ENCODE data around the gene MYL7. TPM values are rescaled to one million over a fixed set of nuclear protein-coding genes. Genes with fewer than 3 reads are reported as not detected.
A peak's percentile ranks its signal among the peaks of the same experiment; 100 is the strongest.

MYL7 gene
- total RNA-seq, 4 donors from 2014 or later, result not detected

DNA sequence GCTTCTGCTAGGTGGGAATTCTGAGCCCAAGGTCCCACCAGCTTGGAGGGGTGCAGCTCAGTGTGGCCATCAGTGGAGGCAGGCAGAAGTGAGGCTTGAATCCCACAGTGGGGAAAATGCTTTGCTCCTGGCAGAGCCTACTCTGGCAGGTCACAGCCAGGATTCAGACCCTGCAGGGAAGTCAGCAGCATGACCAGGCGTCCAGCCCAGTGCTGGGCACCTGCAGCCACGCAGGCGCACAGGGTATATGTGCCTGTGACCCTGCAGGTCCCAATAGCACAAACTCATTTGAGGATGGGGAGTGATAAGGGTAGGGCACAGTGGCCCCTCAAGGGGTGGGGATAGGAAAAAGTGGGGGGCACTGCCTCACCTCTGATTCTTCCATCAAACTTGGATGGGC, 45.4 kb downstream of the MYL7 start:
- WGBS, result 100% methylated on average over 3 of the region's 3 CpGs
- Histone ChIP-seq H3K4me3 (no peak overlapping the region), H3K36me3 (no peaks in the 10 kb centered on the region), H3K4me1 (peaks cover 5 to 51% (median 37%) of the 10 kb centered on the region in 4 donors), H3K9me3 (no peaks in the 10 kb centered on the region), H3K27ac (replicated peaks in 1 of 4) (peak overlapping the region in 1 of 4 donors; percentile 34), H3K27me3 (no peaks in the 10 kb centered on the region)
- no peak for DNase-seq (ENCODE audit: extremely low spot score)
- intact Hi-C loops (cut with DNase I), result no loop called here
- TF ChIP-seq EP300 (IDR thresholded peaks at IDR 0.05) (no peak), CTCF (IDR thresholded peaks at IDR 0.05) (no peak), POLR2AphosphoS5 (IDR thresholded peaks at IDR 0.05) (no peak), POLR2A (IDR thresholded peaks at IDR 0.05; ENCODE audit: low read depth) (no peak)

DNA sequence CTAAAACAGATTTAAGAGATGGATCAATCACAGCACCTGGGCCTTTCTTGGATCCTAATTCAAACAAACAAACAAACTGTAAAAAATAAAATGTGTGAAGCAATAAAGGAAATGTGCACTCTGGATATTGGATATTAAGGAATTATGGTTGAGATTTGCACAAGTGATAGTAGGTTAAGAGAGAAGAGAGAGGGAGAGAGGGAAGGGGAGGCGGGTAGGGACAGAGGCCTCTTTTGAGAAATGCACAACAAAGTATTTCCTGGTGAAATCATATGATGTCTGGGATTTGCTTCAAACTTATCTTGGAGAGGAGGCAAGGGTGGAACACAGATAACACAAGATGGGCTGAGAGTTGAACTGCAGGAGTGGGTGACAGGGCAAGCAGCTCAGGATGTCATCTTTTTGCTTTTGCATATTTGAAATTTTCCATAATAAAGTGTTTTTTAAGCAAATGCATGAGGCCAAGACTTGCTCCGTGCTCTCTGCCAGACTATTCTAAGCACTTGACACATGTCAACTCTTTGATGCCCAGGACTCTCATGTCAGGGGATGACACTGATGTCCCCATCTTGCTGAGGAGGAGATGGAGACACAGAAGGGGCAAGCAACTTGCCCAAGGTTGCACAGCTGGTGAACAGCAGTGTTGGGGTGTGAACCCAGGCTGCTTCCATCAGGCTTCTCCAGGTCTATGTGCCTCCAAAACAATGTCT, 46.1 kb downstream of the MYL7 start:
- H3K27ac ChIP-seq (replicated peaks in 1 of 4), result peak overlapping the region; percentile 9 to 34 (median 20)
- intact Hi-C loops (cut with DNase I), result no loop called here
- 57% methylated on average over 2 of the region's 2 CpGs for WGBS

GRCh38 chr7:44094365-44094764, 46.8 kb downstream of the MYL7 start:
- H3K36me3 ChIP-seq, result no peaks in the 10 kb centered on the region
- intact Hi-C loops (cut with DNase I), result no loop called here

More for the DNA sequence above, 46.1 kb downstream of the MYL7 start:
- no peaks in the 10 kb centered on the region for H3K36me3 ChIP-seq
- H3K9me3 ChIP-seq, result no peaks in the 10 kb centered on the region
- TF ChIP-seq POLR2AphosphoS5 (IDR thresholded peaks at IDR 0.05) (no peak), CTCF (IDR thresholded peaks at IDR 0.05) (no peak), EP300 (IDR thresholded peaks at IDR 0.05) (no peak), POLR2A (IDR thresholded peaks at IDR 0.05; ENCODE audit: low read depth) (no peak)
- H3K27me3 ChIP-seq, result no peaks in the 10 kb centered on the region
- H3K4me3 ChIP-seq, result no peak overlapping the region
- peaks cover 0 to 52% (median 38%) of the 10 kb centered on the region in 4 donors for H3K4me1 ChIP-seq
- no peak for DNase-seq (ENCODE audit: extremely low spot score)

DNA sequence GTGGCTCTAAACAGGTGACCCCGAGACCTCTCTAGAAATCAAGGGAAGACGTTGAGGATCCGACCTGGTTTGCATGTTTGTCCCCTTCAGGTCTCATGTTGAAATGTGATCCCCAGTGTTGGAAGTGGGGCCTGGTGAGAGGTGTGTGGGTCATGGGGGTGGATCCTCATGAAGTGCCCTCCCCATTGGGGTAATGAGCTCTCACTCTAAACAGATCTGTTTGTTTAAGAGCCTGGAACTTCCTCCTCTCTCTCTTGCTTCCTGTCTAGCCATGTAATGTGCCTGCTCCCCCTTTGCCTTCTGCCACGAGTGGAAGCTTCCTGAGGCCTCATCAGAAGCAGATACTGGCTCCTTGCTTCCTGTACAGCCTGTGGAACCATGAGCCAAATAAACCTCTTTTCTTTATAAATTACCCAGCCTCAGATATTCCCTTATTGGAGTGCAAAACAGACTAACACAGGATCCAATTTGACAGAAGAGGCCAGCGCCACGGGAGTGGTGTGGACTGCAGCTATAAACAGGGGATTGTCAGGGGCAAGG, 48.0 kb downstream of the MYL7 start:
- no peaks in the 10 kb centered on the region for H3K9me3 ChIP-seq
- no peak overlapping the region for H3K4me3 ChIP-seq
- H3K36me3 ChIP-seq, result no peaks in the 10 kb centered on the region
- no peak for TF ChIP-seq EP300 (IDR thresholded peaks at IDR 0.05)
- no peak for TF ChIP-seq POLR2AphosphoS5 (IDR thresholded peaks at IDR 0.05)
- no peak for TF ChIP-seq CTCF (IDR thresholded peaks at IDR 0.05)
- TF ChIP-seq POLR2A (IDR thresholded peaks at IDR 0.05; ENCODE audit: low read depth), result no peak
- intact Hi-C loops (cut with DNase I), result no loop called here
- H3K4me1 ChIP-seq, result peaks cover 8 to 64% (median 53%) of the 10 kb centered on the region in 4 donors
- peak overlapping the region in 2 of 4 donors; percentile 30 to 31 for H3K27ac ChIP-seq (replicated peaks in 1 of 4)
- 91% methylated on average over 6 of the region's 6 CpGs for WGBS
- no peaks in the 10 kb centered on the region for H3K27me3 ChIP-seq
- no peak for DNase-seq (ENCODE audit: extremely low spot score)

More at GRCh38 chr7:44094365-44094764, 46.8 kb downstream of the MYL7 start:
- 51% methylated on average over 2 of the region's 2 CpGs for WGBS
- TF ChIP-seq EP300 (IDR thresholded peaks at IDR 0.05), result no peak
- TF ChIP-seq POLR2A (IDR thresholded peaks at IDR 0.05; ENCODE audit: low read depth), result no peak
- TF ChIP-seq CTCF (IDR thresholded peaks at IDR 0.05), result no peak
- no peak for TF ChIP-seq POLR2AphosphoS5 (IDR thresholded peaks at IDR 0.05)
- Histone ChIP-seq H3K4me3 (no peak overlapping the region), H3K4me1 (peaks cover 0 to 54% (median 41%) of the 10 kb centered on the region in 4 donors), H3K27ac (replicated peaks in 1 of 4) (peak overlapping the region; percentile 9 to 34 (median 20)), H3K27me3 (no peaks in the 10 kb centered on the region), H3K9me3 (no peaks in the 10 kb centered on the region)
- no peak for DNase-seq (ENCODE audit: extremely low spot score)

Small RNAs within 50 kb of the gene (small RNA-seq; reads per million reads assigned to genes)
- 0 reads per million in 3 donors for gene RNA5SP230

Other genes with a start within 250 kb of the MYL7 start
- 10 to 100 TPM; 27.0 to 51.3 (median 40.0) TPM for gene URGCP, start 234.7 kb downstream of the MYL7 start, total RNA-seq
- gene UBE2D4, start 214.9 kb downstream of the MYL7 start, total RNA-seq, result 10 to 100 TPM; 20.1 to 36.4 (median 26.3) TPM
- under 1 TPM in 1 of 4 donors, not detected in 3; 0.11 TPM for gene SPDYE1, start 143.4 kb downstream of the MYL7 start, total RNA-seq
- gene DBNL, start 96.6 kb downstream of the MYL7 start, total RNA-seq, result 100 to 1,000 TPM in 3 of 4 donors, 10 to 100 TPM in 1; 93.9 to 122 (median 115) TPM
- gene PGAM2, start 75.8 kb downstream of the MYL7 start, total RNA-seq, result 1 to 10 TPM in 1 of 4 donors, under 1 TPM in 2, not detected in 1; 0.52 to 1.8 (median 0.66) TPM
- 10 to 100 TPM; 12.4 to 32.3 (median 26.5) TPM for gene POLM, start 58.8 kb downstream of the MYL7 start, total RNA-seq
- gene AEBP1, start 37.0 kb downstream of the MYL7 start, total RNA-seq, result 100 to 1,000 TPM in 3 of 4 donors, 10 to 100 TPM in 1; 71.0 to 234 (median 156) TPM
- gene POLD2, start 17.8 kb downstream of the MYL7 start, total RNA-seq, result 10 to 100 TPM; 33.6 to 71.2 (median 55.9) TPM
- gene GCK, start 48.1 kb upstream of the MYL7 start, total RNA-seq, result 1 to 10 TPM in 3 of 4 donors, under 1 TPM in 1; 0.75 to 2.8 (median 1.2) TPM
- gene YKT6, start 59.6 kb upstream of the MYL7 start, total RNA-seq, result 10 to 100 TPM; 49.8 to 79.5 (median 64.4) TPM
- gene CAMK2B, start 184.3 kb upstream of the MYL7 start, total RNA-seq, result 1 to 10 TPM in 3 of 4 donors, under 1 TPM in 1; 0.50 to 2.0 (median 1.2) TPM